MG63 (cell line): ENCODE results near the gene TTBK1. TPM values are rescaled to one million over a fixed set of nuclear protein-coding genes. Genes with fewer than 3 reads are reported as not detected.

Experiments used
- DNase-seq: peaks from one replicate; pipeline ENCODE4 v3.0.0-alpha.2; 2020
- H3K27me3 ChIP-seq: fragments of 250-450 bp; sonication (Bioruptor Pico); 2 replicates; pipeline ENCODE4 v1.5.1; 2020; ENCODE audit warnings: mild to moderate bottlenecking, moderate library complexity
- H3K36me3 ChIP-seq: fragments of 250-450 bp; sonication (Bioruptor Pico); 2 replicates; pipeline ENCODE4 v1.5.1; 2020; ENCODE audit warnings: mild to moderate bottlenecking, moderate library complexity
- H3K4me3 ChIP-seq: fragments of 250-450 bp; sonication (Bioruptor Pico); 2 replicates; pipeline ENCODE4 v1.5.1; 2020; ENCODE audit warnings: mild to moderate bottlenecking, moderate library complexity
- H3K9me3 ChIP-seq: fragments of 250-450 bp; sonication (Bioruptor Pico); 2 replicates; pipeline ENCODE4 v1.5.1; 2020; ENCODE audit warnings: mild to moderate bottlenecking, moderate library complexity
- total RNA-seq: library from RNA; depleted of rRNA; stranded (reverse); fragments of >200 nt; shearing (Covaris generic); gene quantifications from 2 replicates; pipeline ENCODE4 v1.2.3, GENCODE V29; 2014; ENCODE audit warnings: low replicate concordance; rRNA removed

Gene TTBK1
- total RNA-seq, 1 experiment from 2014 or later: not detected

GRCh38 chr6:43328528-43328927, 85.2 kb downstream of the TTBK1 start:
- no peak for DNase-seq
- Histone ChIP-seq H3K36me3 (no peaks in the 10 kb centered on the region), H3K27me3 (no peaks in the 10 kb centered on the region), H3K9me3 (no peaks in the 10 kb centered on the region), H3K4me3 (no peak overlapping the region)

GRCh38 chr6:43331470-43331869, 88.2 kb downstream of the TTBK1 start:
- no peak overlapping the region for H3K4me3 ChIP-seq
- no peak for DNase-seq
- H3K36me3 ChIP-seq: no peaks in the 10 kb centered on the region
- H3K9me3 ChIP-seq: no peaks in the 10 kb centered on the region
- no peaks in the 10 kb centered on the region for H3K27me3 ChIP-seq

DNA sequence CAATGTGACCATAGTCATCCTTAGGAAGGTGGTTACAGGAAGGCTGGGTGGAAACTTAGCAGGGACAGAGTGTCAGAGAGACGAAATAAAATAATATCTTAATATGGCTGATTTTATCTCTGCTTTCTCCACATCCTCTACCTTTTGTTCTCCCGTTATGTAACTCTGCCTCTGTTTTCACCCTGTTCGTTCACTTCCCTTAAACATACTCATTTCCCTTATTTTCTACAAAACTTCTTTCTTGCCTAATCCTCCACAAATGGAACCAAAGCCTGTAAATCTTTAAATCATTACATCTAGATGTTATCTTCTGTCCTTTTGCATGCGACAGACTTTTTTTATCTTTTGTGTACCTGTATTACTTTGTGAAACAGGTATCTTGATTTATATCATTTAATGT, 88.6 kb downstream of the TTBK1 start:
- no peaks in the 10 kb centered on the region for H3K27me3 ChIP-seq
- no peaks in the 10 kb centered on the region for H3K9me3 ChIP-seq
- H3K4me3 ChIP-seq: no peak overlapping the region
- no peak for DNase-seq
- H3K36me3 ChIP-seq: no peaks in the 10 kb centered on the region

GRCh38 chr6:43334466-43335095, 91.3 kb downstream of the TTBK1 start:
- Histone ChIP-seq H3K36me3 (no peaks in the 10 kb centered on the region), H3K9me3 (no peaks in the 10 kb centered on the region), H3K27me3 (no peaks in the 10 kb centered on the region), H3K4me3 (no peak overlapping the region)
- no peak for DNase-seq

DNA sequence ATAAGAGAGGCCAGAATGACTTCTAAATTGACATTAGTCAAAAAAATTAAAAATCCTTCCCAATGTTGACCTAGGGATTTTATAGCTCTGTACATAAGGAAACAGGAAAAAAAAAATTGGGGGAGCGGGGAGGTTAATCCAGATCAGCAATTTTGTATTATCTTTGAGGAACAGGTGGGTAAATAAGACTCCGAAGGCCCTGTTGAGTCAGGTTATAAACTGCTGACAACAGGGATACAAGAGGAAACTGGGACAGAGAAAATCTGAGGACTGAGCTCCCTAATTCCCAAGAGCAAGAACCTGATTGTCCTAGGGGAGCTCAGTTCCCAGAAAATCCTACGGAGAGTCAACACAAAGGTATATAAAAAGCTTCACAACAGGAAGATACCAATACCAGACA, 92.2 kb downstream of the TTBK1 start:
- no peak overlapping the region for H3K4me3 ChIP-seq
- DNase-seq: no peak
- H3K27me3 ChIP-seq: no peaks in the 10 kb centered on the region
- H3K36me3 ChIP-seq: no peaks in the 10 kb centered on the region
- H3K9me3 ChIP-seq: no peaks in the 10 kb centered on the region

GRCh38 chr6:43336382-43336781, 93.1 kb downstream of the TTBK1 start:
- Histone ChIP-seq H3K27me3 (no peaks in the 10 kb centered on the region), H3K4me3 (no peak overlapping the region), H3K9me3 (no peaks in the 10 kb centered on the region), H3K36me3 (no peaks in the 10 kb centered on the region)
- DNase-seq: no peak

Other genes starting within 250 kb of the TTBK1 start
- 62.9 and 75.6 TPM in 2 replicates for gene MEA1, start 229.5 kb upstream of the TTBK1 start, total RNA-seq
- 34.4 and 51.7 TPM in 2 replicates for gene KLHDC3, start 229.2 kb upstream of the TTBK1 start, total RNA-seq
- gene RRP36, start 221.9 kb upstream of the TTBK1 start, total RNA-seq: 45.4 and 73.7 TPM in 2 replicates
- gene CUL7, start 189.6 kb upstream of the TTBK1 start, total RNA-seq: 7.6 and 10.8 TPM in 2 replicates
- 31.0 and 54.7 TPM in 2 replicates for gene MRPL2, start 184.0 kb upstream of the TTBK1 start, total RNA-seq
- gene KLC4, start 183.8 kb upstream of the TTBK1 start, total RNA-seq: 16.6 and 44.3 TPM in 2 replicates
- gene PTK7, start 167.2 kb upstream of the TTBK1 start, total RNA-seq: 45.0 and 57.3 TPM in 2 replicates
- 20.9 and 22.8 TPM in 2 replicates for gene SRF, start 72.2 kb upstream of the TTBK1 start, total RNA-seq
- 6.2 and 47.2 TPM in 2 replicates for gene CUL9, start 61.3 kb upstream of the TTBK1 start, total RNA-seq
- gene DNPH1, start 14.0 kb upstream of the TTBK1 start, total RNA-seq: 30.8 and 43.0 TPM in 2 replicates
- gene SLC22A7, start 54.8 kb downstream of the TTBK1 start, total RNA-seq: not detected in 2 replicates
- not detected in 2 replicates for gene CRIP3, start 65.3 kb downstream of the TTBK1 start, total RNA-seq
- gene ZNF318, start 126.2 kb downstream of the TTBK1 start, total RNA-seq: 1.2 and 1.3 TPM in 2 replicates
- 2.1 and 3.5 TPM in 2 replicates for gene ABCC10, start 184.1 kb downstream of the TTBK1 start, total RNA-seq
- gene DLK2, start 212.1 kb downstream of the TTBK1 start, total RNA-seq: 1.5 TPM in 1 of 2 replicates, not detected in the other
- 8.1 and 19.0 TPM in 2 replicates for gene TJAP1, start 234.1 kb downstream of the TTBK1 start, total RNA-seq